Measurements from ENCODE around the gene HCN1.
"Not testable (repeated sequence)": the region's sequence is repeated elsewhere in the genome, so short reads cannot be mapped to it uniquely, and the experiment has no call there.

GRCh38 chr5:45586001-45586400 lies 110.2 kb downstream of the HCN1 start:
- not testable (repeated sequence) for TF ChIP-seq ETV6 (CRISPR knock-in tag; conservative IDR thresholded peaks at IDR 0.05); NR1H2 (CRISPR knock-in tag; IDR thresholded peaks at IDR 0.05; ENCODE audit: borderline replicate concordance, low read depth); JUND (CRISPR knock-in tag; IDR thresholded peaks at IDR 0.05); CTCF (CRISPR knock-in tag; IDR thresholded peaks at IDR 0.05); POLR2AphosphoS5 (IDR thresholded peaks at IDR 0.05; ENCODE audit: low read depth, low read length)

Measured in HepG2 (cell line).